Stimulated activated CD8-positive, alpha-beta memory T cell treated with anti-CD3 and anti-CD28 coated beads, Interleukin-7, amount 100 ng/mL, for 1 hour (primary cell): ENCODE data around the gene CDH2.

Experiments used
- DNase-seq, 2 donors: peaks; one replicate each; pipeline ENCODE4 v3.0.0-alpha.2; 2020; ENCODE audit warnings: low read depth in 2 of 2

The CDH2 gene

DNA sequence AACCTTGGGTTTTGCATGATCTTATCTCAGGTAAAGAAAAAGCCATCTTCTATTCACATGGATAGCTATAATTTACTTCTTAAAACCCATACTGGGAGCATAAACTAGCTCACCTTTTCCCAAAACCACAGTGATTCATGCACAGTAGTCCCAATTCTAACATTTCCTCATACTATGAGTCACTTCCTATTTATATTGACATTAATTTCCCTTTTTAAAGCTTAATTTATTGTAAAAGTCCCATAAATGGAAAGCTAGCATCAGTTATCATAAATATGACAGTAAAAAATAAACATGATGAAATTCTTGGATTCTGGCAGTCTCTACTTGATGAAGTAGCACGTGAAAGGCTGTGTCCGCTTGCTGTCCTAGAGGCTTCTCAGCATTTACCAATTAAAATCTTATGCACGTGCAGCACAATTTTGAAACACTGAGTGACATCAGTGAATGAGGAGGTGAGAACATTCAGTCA, 180.1 kb downstream of the CDH2 start:
- DNase-seq, result no peak

DNA sequence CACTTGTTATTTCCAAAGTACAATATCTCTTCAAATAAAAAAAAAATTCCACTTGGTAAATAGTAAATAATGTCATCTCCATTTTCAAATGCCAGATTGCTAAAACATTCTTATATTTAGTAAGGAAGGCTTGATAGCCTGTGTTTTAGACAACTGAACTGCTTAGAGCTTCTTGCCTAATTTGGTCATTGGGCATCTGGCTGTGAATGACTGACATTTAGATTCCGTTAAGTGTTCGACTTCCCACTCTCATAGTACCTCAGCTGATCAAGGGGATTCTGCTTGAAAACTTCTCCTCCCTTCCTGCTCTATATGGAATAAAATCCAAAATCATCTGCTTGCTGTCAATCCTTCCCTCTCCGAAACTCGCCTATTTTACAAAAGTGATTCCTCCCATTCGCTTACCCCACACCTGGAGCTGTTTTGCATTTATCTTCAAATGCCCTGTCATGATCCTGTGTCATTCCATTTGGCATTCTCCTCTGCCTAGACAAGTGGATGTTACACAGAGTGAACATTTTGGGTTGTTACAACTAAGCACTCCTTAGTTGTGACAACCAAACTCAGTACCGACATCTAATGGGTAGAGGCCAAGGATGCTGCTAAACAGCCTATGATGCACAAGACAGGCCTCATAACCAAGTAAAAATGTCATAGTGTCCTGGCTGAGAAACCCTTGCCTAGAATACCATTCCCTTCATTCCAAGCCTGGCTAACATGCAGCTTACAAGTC, 181.0 kb downstream of the CDH2 start:
- no peak for DNase-seq

GRCh38 chr18:27994571-27994970, 182.4 kb downstream of the CDH2 start:
- no peak for DNase-seq

- no peak for DNase-seq
Measured at GRCh38 chr18:27991391-27991790, 185.5 kb downstream of the CDH2 start.

DNA sequence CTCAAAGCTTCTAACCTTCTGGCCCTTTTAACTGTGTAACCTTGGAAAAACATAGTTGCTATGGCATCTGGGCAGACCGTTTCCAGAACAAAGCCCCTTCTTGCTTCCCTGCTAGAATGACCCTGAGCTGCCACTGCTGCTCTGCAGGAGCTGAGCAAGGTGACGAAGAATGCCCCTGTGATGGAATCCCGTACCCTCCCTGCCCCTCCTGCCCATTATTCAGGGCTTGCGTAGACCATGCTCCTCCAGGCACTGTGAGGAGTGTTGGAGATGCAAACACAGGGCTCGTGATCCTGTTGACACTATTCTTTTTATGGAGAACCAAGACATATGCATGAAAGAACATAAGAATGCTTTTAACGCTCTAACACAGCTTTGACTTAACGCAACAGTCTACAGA, 191.1 kb downstream of the CDH2 start:
- DNase-seq, result no peak

DNA sequence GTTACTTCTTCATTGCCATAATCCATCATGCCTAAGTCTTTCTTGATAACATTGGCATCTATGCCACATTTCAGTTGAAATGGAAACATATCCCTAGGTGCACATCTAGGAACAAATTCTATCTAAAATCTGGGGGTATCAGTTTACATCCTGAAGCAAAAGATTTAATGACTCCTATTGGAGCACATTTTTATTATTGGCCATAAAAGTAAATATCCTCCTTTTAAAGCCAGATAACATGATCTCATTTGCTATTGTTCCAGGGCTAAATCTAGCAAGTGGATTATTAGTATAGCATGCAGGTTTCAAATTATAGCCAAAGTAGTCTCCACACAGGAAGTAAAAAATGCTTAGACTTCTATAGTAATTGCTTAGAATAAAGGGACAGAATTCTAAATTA, 193.2 kb downstream of the CDH2 start:
- DNase-seq, result no peak

DNA sequence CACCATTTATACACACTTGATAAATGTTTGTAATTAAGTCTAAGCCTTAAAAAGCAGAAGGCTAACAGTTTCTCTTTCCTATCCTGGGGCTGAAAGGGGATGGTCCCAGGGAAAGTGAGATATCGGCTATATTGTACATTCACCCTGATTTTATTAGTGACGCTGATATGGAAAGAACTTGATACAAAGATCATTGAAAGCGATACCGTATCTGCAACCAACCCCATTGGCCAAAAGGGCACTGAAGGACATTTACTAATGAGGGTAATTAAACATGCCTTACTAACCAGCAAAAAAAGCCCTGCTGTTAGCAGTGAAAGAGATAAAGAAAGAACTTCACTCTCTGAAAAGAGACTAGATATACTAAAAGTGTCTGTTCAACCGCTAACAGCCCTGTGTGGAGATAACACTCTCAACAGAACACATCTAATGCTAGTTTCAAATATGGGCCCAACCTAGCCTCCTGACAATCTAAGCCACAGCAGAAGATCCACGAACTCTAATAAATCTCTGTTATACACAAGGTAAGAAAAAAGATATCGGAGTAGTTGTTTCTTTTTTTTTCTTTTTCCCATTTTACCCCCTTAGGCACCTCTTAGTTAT, 200.0 kb downstream of the CDH2 start:
- DNase-seq, result no peak

- DNase-seq, result no peak
Measured at GRCh38 chr18:27970321-27970720, 206.6 kb downstream of the CDH2 start.

DNA sequence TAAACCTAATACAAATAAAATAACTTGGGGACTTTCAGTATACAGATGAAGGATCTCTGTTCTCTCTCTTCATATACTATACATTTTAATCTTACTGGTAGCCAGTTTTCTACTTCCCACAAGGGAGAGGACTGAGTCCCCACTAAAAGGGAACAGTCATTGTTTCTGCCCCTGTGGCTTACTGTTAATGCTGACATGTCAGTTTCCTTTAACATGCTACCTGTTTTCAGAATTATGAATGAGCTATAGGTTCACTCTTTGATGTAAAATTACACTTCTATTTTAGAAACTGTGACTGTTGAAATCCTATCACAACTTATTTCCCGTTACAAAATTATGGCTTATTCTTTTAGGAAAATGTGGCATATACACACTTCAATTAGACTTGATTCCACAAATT, 207.7 kb downstream of the CDH2 start:
- DNase-seq, result no peak

DNA sequence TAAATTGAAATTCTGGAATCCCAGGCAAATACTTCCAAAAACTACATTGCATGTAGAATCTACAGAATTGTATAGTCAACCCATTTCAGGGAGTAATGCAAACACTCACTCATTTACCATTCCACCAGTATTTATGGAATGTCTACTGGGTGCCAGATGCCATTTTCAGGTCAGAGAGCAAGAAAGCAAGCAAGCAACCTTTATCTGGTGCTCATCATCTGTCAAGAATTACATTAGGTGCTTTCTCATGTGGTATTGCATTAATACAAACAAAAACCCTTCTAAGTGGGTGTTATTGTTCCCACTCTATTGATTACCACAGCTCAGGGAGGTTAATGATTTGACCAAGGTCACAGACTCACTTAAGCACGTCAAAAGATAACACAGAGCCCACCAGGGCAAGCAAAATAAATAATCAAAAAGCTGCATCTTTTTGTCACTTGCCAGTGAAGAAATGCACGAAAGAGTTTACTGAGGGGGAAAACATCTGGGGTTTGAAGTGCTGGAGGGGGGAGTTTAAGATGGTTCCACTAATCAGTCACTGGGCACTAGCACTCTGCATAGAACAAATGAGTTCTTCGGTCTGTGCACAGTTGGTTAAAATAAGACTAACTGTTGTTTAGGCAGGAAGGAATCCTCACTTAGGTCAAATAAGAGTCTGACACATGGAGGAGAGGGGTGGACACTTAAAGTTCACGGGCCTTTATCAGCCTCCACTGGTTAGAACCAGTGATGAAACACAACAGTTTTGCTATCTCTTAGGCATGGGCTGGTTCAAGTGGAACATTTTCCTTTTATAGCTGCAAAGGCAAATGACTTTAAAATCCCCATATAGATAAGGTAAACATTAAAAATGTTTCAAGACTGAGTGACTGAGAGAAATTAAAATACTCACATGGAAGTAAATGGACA, 208.8 kb downstream of the CDH2 start:
- DNase-seq, result no peak

DNA sequence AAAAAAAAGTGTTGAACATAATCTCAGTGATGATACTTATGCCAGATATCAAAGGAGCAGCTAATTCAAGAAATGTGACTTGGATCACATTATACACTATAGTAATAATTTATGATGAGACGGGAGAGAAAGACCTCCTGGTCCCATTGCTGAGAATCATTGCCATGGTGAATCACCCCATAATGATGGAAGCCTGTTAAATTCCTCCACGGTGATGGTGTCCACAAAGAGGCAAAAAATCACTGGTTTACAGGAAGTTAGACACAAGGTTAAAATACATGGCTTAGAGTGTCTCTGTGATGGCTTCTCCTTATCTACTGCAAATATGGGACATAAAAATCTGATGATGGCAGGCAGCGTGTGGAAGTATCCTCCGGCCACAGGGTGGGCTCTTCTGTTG, 210.0 kb downstream of the CDH2 start:
- no peak for DNase-seq

DNA sequence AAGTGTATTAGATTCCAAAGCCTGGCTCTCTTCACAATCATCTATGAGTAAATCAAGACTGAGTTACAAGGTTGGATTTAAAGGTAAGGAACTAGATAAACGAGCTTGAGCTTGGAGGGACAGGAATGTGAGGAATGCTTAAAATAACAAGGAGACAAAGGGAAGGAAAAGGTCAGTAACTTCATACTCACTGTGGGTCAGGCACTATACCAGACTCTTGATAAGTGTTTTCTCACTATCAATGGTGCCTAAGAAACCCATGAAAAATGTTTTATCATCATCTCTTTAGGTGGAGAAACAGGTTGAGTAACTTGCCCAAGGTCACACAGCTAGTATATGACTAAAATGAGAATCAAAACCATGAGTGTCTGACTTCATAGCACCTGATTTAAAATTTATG, 212.1 kb downstream of the CDH2 start:
- DNase-seq, result no peak

- DNase-seq, result no peak
Measured at GRCh38 chr18:27959101-27959500, 217.8 kb downstream of the CDH2 start.

DNA sequence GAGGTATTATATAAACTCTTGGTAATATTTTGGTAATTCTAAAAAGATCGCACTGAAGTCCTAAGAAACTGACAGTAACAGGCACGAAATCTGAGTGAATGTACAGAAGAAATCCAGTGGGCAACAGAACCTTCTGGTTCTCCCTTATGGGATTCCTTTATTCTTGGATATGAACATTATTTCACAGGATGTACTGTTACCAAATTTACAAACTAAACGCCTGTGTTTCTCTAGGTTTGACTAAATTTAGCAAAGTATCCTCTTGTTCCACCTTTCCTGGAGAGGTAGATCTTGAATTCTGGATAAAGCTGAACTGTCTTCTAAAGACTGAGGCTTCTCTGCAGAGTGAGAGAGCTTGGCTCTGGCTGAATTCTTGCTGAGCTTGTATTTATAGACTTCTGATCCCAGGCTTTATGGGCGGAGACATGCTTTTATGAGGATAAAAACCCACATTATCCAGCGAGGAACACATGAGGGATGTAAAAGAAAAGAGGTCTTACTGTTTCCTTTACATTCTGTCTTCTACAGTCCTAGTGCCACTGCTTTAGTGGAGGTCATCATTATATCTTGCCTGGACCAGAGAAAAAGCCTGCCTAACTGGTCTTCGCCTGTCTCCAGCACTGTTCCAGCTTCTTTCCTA, 220.8 kb downstream of the CDH2 start:
- no peak for DNase-seq

DNA sequence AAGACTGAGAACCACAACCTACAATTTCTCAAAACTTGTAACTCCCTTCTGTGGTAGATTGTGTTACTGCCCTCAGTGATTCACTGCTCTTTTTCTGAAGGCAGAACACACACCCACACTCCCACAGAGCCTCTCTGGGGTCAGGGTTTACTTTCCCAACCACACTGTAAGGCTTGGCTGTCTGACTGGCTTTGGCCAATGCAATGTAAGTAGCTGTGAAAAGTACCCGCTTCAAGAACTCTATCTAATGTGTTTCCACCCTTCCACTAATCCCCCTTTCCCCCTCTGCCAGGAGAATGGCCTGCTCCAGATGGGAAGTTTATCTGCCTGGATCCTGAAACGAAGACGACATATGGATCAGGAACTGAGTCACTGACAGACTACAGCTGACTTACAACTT, 222.7 kb downstream of the CDH2 start:
- no peak for DNase-seq

DNA sequence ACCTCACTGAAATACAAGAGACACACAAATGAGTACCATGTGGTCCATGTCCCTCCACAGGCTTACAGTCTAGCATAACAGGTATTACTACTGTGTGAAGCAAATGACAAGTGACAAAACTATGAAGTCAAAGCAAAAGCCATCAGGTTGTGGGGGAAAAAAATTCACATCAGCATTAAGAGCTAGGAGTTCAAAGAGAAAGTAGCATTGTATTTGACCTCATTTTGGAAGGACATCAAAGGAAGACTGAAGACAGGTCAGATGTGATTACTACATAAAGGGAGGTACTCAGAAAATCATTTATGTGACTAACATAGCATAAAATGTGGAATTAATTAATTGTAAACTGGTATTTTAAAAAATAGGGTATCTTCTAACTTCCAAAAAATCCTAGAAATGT, 224.2 kb downstream of the CDH2 start:
- DNase-seq, result no peak

GRCh38 chr18:27950648-27951228, 226.2 kb downstream of the CDH2 start:
- DNase-seq, result no peak

DNA sequence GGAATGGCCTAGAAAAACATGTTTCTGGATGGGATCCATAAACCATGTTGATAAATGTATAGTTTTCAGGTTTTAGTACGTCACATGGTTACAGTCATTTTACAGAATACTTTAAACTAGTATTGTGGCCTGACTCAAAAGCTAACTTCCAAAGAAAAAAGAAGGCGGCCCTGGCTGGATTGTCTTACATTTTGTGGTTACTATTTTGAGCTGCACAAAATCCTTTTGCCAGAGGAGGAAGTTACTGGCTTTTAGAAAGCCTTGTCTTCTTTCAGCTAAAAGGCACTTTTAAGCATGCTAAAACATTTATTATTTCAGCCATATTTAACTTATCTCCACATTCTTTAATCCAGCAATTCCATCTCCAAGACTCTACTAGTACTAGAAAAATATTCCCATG, 227.9 kb downstream of the CDH2 start:
- no peak for DNase-seq

- no peak for DNase-seq
Measured at GRCh38 chr18:27942706-27943105, 234.2 kb downstream of the CDH2 start.

DNA sequence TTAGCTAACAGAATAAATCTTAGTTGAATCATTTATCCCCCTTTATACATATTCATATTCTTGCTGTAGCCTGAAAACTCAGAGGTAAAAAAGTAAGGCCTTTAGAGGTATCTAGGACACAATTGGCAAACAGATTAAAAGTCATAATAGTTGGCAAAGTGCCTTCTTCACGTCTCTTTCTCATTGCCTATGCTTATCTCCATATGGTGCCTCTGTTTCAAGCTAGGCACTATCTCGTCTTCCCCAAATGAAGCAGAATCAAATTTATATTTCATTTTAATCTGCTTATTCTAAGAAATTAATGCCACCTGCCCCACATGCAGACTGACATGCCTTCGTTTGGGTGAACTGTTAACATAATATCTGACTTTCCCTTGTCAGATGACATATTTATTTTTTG, 245.4 kb downstream of the CDH2 start:
- no peak for DNase-seq

DNA sequence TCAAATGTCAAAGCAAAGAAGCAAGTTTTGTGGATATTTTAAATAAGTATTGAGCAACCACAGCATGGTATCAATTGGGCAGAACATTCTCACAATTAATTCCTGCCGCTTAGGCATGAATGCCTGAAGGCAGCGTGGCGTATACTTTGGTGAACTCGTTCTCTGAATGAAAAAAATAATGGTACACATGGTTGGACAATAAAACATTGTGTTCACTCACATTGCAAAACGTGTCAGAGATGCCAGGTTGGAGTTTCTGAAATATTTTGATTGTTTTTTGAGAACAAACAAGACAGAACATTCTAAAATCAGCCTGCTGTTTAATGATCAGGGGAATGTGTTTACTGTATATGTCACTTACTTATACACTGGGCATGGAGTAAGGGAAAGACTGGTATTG, 254.2 kb downstream of the CDH2 start:
- DNase-seq, result no peak
